PC-9 (cell line): Measurements from ENCODE around the gene SIAH2. TPM values are rescaled to one million over a fixed set of nuclear protein-coding genes. Genes with fewer than 3 reads are reported as not detected.

ENCODE experiments used
- BruUV-seq: library from RNA; stranded (reverse); fragments of 400-500 nt; replicated peaks from 2 replicates; lab custom pipeline; 2021; lab: Mats Ljungman, UMichigan
- CTCF ChIA-PET: fragments of 300-600 bp; sonication (Branson Sonifier 250); formaldehyde crosslinking; loops from one replicate; lab custom pipeline; 2022; ENCODE audit warnings: antibody characterized with exemption; lab: Charles Lee
- POLR2A ChIA-PET: fragments of 300-600 bp; sonication (Branson Sonifier 250); formaldehyde crosslinking; loops from one replicate; lab custom pipeline; 2022; ENCODE audit warnings: antibody characterized with exemption; ENCODE audit not compliant: unreplicated experiment; lab: Charles Lee
- DNase-seq, 2 experiments: peaks; one replicate each; pipeline versions ENCODE4 v3.0.0 to v3.0.0-alpha.2; 2015 to 2022; ENCODE audit warnings: mixed read lengths in 1 of 2
- H2AFZ ChIP-seq: fragments of 200-600 bp; sonication (generic); 2 replicates; pipeline ENCODE4 v1.8.1; 2017; ENCODE audit warnings: antibody characterized with exemption
- H3F3A ChIP-seq: fragments of 200-600 bp; sonication (generic); 2 replicates; pipeline ENCODE4 v1.8.1; 2017; ENCODE audit warnings: antibody characterized with exemption, mild to moderate bottlenecking, low read depth; ENCODE audit not compliant: insufficient read depth
- H3K27ac ChIP-seq: fragments of 200-600 bp; sonication (generic); 2 replicates; pipeline ENCODE4 v1.6.1; 2016; ENCODE audit warnings: mixed run types
- H3K27me3 ChIP-seq: fragments of 200-600 bp; sonication (generic); 2 replicates; pipeline ENCODE4 v1.6.1; 2016; ENCODE audit warnings: low read depth, mixed run types; ENCODE audit not compliant: insufficient read depth
- H3K36me3 ChIP-seq: fragments of 200-600 bp; sonication (generic); 2 replicates; pipeline ENCODE4 v1.6.1; 2016; ENCODE audit warnings: low read depth, mixed run types
- H3K4me1 ChIP-seq: fragments of 200-600 bp; sonication (generic); replicated peaks from 2 replicates; pipeline ENCODE4 v1.6.1; 2016; ENCODE audit warnings: mixed run types; ENCODE audit not compliant: insufficient read depth
- H3K4me2 ChIP-seq: fragments of 200-600 bp; sonication (generic); 2 replicates; pipeline ENCODE4 v1.6.1; 2017; ENCODE audit warnings: mixed run types
- H3K4me3 ChIP-seq: fragments of 200-600 bp; sonication (generic); 2 replicates; pipeline ENCODE4 v1.6.1; 2016; ENCODE audit warnings: mixed run types
- H3K79me2 ChIP-seq: fragments of 200-600 bp; sonication (generic); 2 replicates; pipeline ENCODE4 v1.6.1; 2017; ENCODE audit warnings: low read depth, mixed run types
- H3K9me2 ChIP-seq: fragments of 200-600 bp; sonication (generic); 2 replicates; pipeline ENCODE4 v1.8.1; 2017; ENCODE audit warnings: mild to moderate bottlenecking; ENCODE audit not compliant: insufficient read depth
- H3K9me3 ChIP-seq: fragments of 200-600 bp; sonication (generic); 2 replicates; pipeline ENCODE4 v1.8.1; 2016; ENCODE audit warnings: low read depth; ENCODE audit not compliant: insufficient read depth
- H4K20me1 ChIP-seq: fragments of 200-600 bp; sonication (generic); 2 replicates; pipeline ENCODE4 v1.8.1; 2017; ENCODE audit not compliant: insufficient read depth
- CTCF ChIP-seq: fragments of 200-600 bp; sonication (generic); conservative IDR thresholded peaks from 2 replicates; pipeline ENCODE4 v1.6.1; 2017; ENCODE audit warnings: mixed run types, antibody characterized with exemption, mild to moderate bottlenecking, moderate library complexity
- EZH2 ChIP-seq: fragments of 200-600 bp; sonication (generic); IDR thresholded peaks from 2 replicates; pipeline ENCODE4 v1.8.0; 2017; ENCODE audit warnings: antibody characterized with exemption, low read depth
- intact Hi-C: fragments of 100-400 bp; cut with micrococcal nuclease; formaldehyde crosslinking; loops from one replicate; pipeline ENCODE4 v1.10.0; 2022; ENCODE audit not compliant: unreplicated experiment
- total RNA-seq: library from RNA; stranded (reverse); gene quantifications from 2 replicates; pipeline ENCODE4 v1.2.3, GENCODE V29; 2021

Gene SIAH2
- total RNA-seq, 1 experiment from 2014 or later: 20.3 TPM

- Histone ChIP-seq H3K9me3 (no peaks in the 10 kb centered on the region), H3F3A (peaks cover 16% of the 10 kb centered on the region), H3K27ac (no peak overlapping the region), H3K4me2 (no peak overlapping the region), H3K27me3 (no peaks in the 10 kb centered on the region), H3K79me2 (no peaks in the 10 kb centered on the region), H3K9me2 (no peaks in the 10 kb centered on the region), H3K4me3 (no peak overlapping the region), H3K4me1 (no peaks in the 10 kb centered on the region), H2AFZ (no peak overlapping the region), H4K20me1 (no peaks in the 10 kb centered on the region), H3K36me3 (no peaks in the 10 kb centered on the region)
- CTCF ChIA-PET: no interaction called here
- BruUV-seq: no TSS peak
- TF ChIP-seq CTCF (no peak), EZH2 (no peak)
- intact Hi-C loops: no loop called here
- DNase-seq: no peak
- POLR2A ChIA-PET: interaction anchor here (0.6 kb wide), 1 partner anchor 149 kb away, joined by 4 read pairs; no protein-coding TSS in a partner anchor
Observed at GRCh38 chr3:150699068-150699639, 63.8 kb downstream of the SIAH2 start.

- Histone ChIP-seq H3K27ac (no peak overlapping the region), H3K9me2 (no peaks in the 10 kb centered on the region), H3K27me3 (no peaks in the 10 kb centered on the region), H3K4me1 (no peaks in the 10 kb centered on the region), H3K9me3 (peaks cover 4% of the 10 kb centered on the region), H3F3A (peaks cover 9% of the 10 kb centered on the region; the same call in 1 of the 2 replicates), H3K79me2 (no peaks in the 10 kb centered on the region), H4K20me1 (no peaks in the 10 kb centered on the region), H3K36me3 (no peaks in the 10 kb centered on the region), H2AFZ (no peak overlapping the region; the same call in 1 of the 2 replicates), H3K4me2 (no peak overlapping the region), H3K4me3 (no peak overlapping the region)
- TF ChIP-seq CTCF (no peak), EZH2 (no peak)
- POLR2A ChIA-PET: no interaction called here
- intact Hi-C loops: no loop called here
- no peak for DNase-seq
- BruUV-seq: no TSS peak
- CTCF ChIA-PET: no interaction called here
Observed at GRCh38 chr3:150697646-150698045, 65.3 kb downstream of the SIAH2 start.

- H3K4me3 ChIP-seq: no peak overlapping the region
- TF ChIP-seq EZH2 (no peak), CTCF (no peak)
- no peaks in the 10 kb centered on the region for H3K9me2 ChIP-seq
- H3K9me3 ChIP-seq: peaks cover 13% of the 10 kb centered on the region
- no peaks in the 10 kb centered on the region for H3K4me1 ChIP-seq
- CTCF ChIA-PET: no interaction called here
- H3K36me3 ChIP-seq: no peaks in the 10 kb centered on the region
- H3K4me2 ChIP-seq: no peak overlapping the region
- no peaks in the 10 kb centered on the region for H3K79me2 ChIP-seq
- no peak overlapping the region for H3K27ac ChIP-seq
- intact Hi-C loops: no loop called here
- no peak for DNase-seq
- no peaks in the 10 kb centered on the region for H3K27me3 ChIP-seq
- no peaks in the 10 kb centered on the region for H3F3A ChIP-seq
- no peaks in the 10 kb centered on the region for H4K20me1 ChIP-seq
- no peak overlapping the region for H2AFZ ChIP-seq
- BruUV-seq: no TSS peak
- POLR2A ChIA-PET: no interaction called here
Observed at GRCh38 chr3:150691414-150692040, 71.4 kb downstream of the SIAH2 start.

Other genes with a start within 250 kb of the SIAH2 start
- 106 and 113 TPM in 2 replicates for gene SERP1, start 216.7 kb downstream of the SIAH2 start, total RNA-seq
- gene EIF2A, start 216.4 kb downstream of the SIAH2 start, total RNA-seq: 96.4 and 102 TPM in 2 replicates
- 59.5 and 84.1 TPM in 2 replicates for gene SELENOT, start 159.8 kb downstream of the SIAH2 start, total RNA-seq
- not detected in 2 replicates for gene ERICH6, start 59.2 kb downstream of the SIAH2 start, total RNA-seq
- not detected in 2 replicates for gene MINDY4B, start 142.3 kb upstream of the SIAH2 start, total RNA-seq
- gene CLRN1, start 209.6 kb upstream of the SIAH2 start, total RNA-seq: not detected in 2 replicates